ENCODE results near the gene KRT2.

DNA sequence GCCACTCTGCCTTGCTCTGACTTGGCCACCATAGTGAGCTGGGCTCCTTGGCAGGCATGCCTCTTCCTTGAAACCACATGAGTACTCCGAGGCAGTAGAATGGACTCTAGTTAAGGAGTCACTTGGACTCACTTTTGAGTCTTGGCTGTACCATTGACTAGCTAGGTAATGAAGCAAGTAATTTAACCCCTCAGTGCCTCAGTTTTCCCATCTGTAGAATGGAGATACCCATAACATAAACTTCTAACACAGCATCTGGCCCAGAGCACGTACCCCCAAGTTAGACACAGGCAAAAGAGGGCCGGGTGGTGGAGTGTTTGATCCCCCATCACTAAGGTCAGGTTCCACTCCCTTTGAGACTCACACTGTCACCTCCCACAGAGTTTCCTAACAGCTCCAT, 43.0 kb upstream of the KRT2 start:
- TF ChIP-seq CEBPB (tag; IDR thresholded peaks at IDR 0.05): no peak
- TF ChIP-seq SOX6 (IDR thresholded peaks at IDR 0.05): no peak
- no peak for TF ChIP-seq ZNF143 (CRISPR knock-in tag; IDR thresholded peaks at IDR 0.05)
- no peak for TF ChIP-seq TAL1 (IDR thresholded peaks at IDR 0.05)

Measured in K562 (cell line).